ENCODE results near the gene APOBEC2. TPM values are rescaled to one million over a fixed set of nuclear protein-coding genes. Genes with fewer than 3 reads are reported as not detected.

The APOBEC2 gene
- total and polyA plus RNA-seq, 2 experiments from 2014 or later: not detected

DNA sequence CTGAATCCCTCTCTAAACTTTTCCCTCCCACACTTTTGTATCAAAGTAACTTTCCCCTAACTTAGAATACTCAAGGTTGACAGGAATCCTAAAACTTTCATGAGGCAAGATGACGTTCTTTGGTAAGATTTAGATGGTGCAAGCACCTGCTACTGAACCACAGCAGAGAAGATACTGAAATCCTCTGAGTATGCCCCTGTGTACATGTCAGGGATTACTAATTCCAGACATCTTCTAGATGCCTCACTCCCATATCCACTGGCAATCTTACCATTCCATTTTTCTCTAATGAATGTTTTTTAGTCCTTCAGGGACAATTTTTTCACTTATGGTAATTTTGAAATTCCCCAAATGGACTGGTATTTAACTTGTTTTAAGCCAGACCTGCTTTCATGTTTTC lies 9.1 kb downstream of the APOBEC2 start:
- no peak overlapping the region for H3K27ac ChIP-seq
- no peaks in the 10 kb centered on the region for H3K27me3 ChIP-seq (replicated peaks; ENCODE audit: insufficient read depth)
- H4K20me1 ChIP-seq (ENCODE audit: insufficient read depth): no peaks in the 10 kb centered on the region
- no peak overlapping the region for H3K9ac ChIP-seq
- no peaks in the 10 kb centered on the region for H3K36me3 ChIP-seq (ENCODE audit: low read depth)
- H3K9me2 ChIP-seq (ENCODE audit: insufficient read depth): no peaks in the 10 kb centered on the region
- no peak overlapping the region for H3K4me3 ChIP-seq
- H3F3A ChIP-seq (ENCODE audit: insufficient read depth): peaks cover 7% of the 10 kb centered on the region; the same call in 1 of the 2 replicates
- no peaks in the 10 kb centered on the region for H3K79me2 ChIP-seq (ENCODE audit: insufficient read depth)
- WGBS, 2 experiments (ENCODE audit: low coverage in 1 of 2, low lambda C conversion rate in 2 of 2, missing lambda C conversion rate in 2 of 2): 96 to 100% methylated on average over 1 of the region's 1 CpG
- H3K9me3 ChIP-seq (ENCODE audit: low read depth): no peaks in the 10 kb centered on the region
- TF ChIP-seq EZH2 (IDR thresholded peaks at IDR 0.05; ENCODE audit: insufficient read depth, poor library complexity, severe bottlenecking) (no peak), EZH2phosphoT487 (IDR thresholded peaks at IDR 0.05; ENCODE audit: insufficient read depth, low read depth) (no peak)
- no peak overlapping the region for H3K4me2 ChIP-seq (ENCODE audit: unreplicated experiment)
- no peak for DNase-seq
- in situ Hi-C loops (cut with MboI): no loop called here
- peaks cover 7% of the 10 kb centered on the region; the same call in 1 of the 2 replicates for H3K4me1 ChIP-seq (ENCODE audit: insufficient read depth)
- no peak overlapping the region for H2AFZ ChIP-seq

DNA sequence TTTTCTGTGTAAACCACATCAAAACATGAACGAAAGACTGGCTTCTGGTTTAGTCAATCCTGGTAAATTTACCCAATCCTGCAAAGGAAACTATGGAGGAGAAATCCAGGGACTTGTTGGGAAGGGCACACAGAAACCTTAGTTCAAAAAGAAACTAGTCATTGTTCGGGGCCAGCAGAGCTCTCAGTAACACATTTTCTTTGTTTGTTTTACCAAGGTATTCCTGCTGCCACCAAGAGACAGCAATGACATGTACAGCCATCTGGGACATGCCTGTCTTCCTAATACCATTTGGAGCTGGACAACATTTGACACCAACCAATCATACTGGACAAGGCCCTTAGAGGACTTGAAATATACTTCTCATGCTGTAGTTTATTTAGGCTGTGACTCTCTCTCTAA lies 10.9 kb downstream of the APOBEC2 start:
- H3F3A ChIP-seq (ENCODE audit: insufficient read depth): peaks cover 7% of the 10 kb centered on the region; the same call in 1 of the 2 replicates
- H3K9me2 ChIP-seq (ENCODE audit: insufficient read depth): no peaks in the 10 kb centered on the region
- no peaks in the 10 kb centered on the region for H3K27me3 ChIP-seq (replicated peaks; ENCODE audit: insufficient read depth)
- in situ Hi-C loops (cut with MboI): no loop called here
- no peak overlapping the region for H3K27ac ChIP-seq
- no peak overlapping the region for H2AFZ ChIP-seq
- 97 to 100% methylated on average over 2 of the region's 2 CpGs for WGBS, 2 experiments (ENCODE audit: low coverage in 1 of 2, low lambda C conversion rate in 2 of 2, missing lambda C conversion rate in 2 of 2)
- no peak overlapping the region for H3K9ac ChIP-seq
- no peak overlapping the region for H3K4me2 ChIP-seq (ENCODE audit: unreplicated experiment)
- no peaks in the 10 kb centered on the region for H3K36me3 ChIP-seq (ENCODE audit: low read depth)
- no peak overlapping the region for H3K4me3 ChIP-seq
- H3K79me2 ChIP-seq (ENCODE audit: insufficient read depth): no peaks in the 10 kb centered on the region
- H4K20me1 ChIP-seq (ENCODE audit: insufficient read depth): no peaks in the 10 kb centered on the region
- TF ChIP-seq EZH2 (IDR thresholded peaks at IDR 0.05; ENCODE audit: insufficient read depth, poor library complexity, severe bottlenecking): no peak
- TF ChIP-seq EZH2phosphoT487 (IDR thresholded peaks at IDR 0.05; ENCODE audit: insufficient read depth, low read depth): no peak
- H3K4me1 ChIP-seq (ENCODE audit: insufficient read depth): peaks cover 7% of the 10 kb centered on the region; the same call in 1 of the 2 replicates
- no peak for DNase-seq
- no peaks in the 10 kb centered on the region for H3K9me3 ChIP-seq (ENCODE audit: low read depth)

DNA sequence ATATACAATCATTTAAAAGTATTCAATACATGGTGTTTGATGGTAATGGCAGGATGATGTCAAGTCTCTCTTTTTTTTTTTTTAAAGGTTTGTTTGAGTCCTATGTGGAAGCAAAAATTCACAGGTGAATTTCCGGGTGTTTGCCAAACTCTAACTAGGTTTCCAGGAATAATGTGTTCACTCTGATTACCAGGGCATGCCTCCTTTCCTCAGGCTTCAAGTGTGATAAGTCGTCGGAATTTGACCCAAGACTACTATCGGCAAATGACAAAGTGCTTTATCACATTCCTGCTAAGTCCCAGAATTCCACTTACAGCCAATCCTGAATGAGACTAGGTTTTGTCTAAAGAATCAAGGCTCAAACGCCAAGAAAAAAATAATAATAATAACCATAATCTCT lies 11.8 kb downstream of the APOBEC2 start:
- 81 to 86% methylated on average over 5 of the region's 5 CpGs for WGBS, 2 experiments (ENCODE audit: low coverage in 1 of 2, low lambda C conversion rate in 2 of 2, missing lambda C conversion rate in 2 of 2)

DNA sequence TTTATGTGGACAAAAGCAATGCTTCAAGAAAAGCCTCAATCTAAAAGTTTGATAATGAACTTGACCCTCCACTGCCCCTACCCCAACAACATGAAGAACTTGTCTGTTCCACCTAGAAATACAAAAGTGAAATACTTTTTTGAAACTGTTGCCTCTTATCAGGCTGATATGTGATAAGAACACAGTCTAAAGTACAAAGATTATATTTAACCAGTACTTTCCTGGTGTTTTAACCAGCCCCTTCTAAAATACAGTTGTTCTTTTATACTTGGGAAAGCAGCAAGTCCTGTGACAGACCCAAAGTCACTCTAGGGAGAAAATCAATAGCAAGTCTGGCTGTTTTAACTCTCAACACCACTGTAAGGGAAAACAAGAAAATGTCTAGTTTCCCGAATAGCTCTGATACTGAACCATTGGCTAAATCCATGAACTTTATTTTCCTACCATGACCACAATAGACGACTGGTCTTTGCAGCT lies 12.6 kb downstream of the APOBEC2 start:
- Histone ChIP-seq H3K9me3 (ENCODE audit: low read depth) (no peaks in the 10 kb centered on the region), H3K27ac (no peak overlapping the region), H3F3A (ENCODE audit: insufficient read depth) (0 out of 2 replicates have a peak, but pooled peaks cover 3% of the 10 kb centered on the region), H3K36me3 (ENCODE audit: low read depth) (no peaks in the 10 kb centered on the region), H2AFZ (no peak overlapping the region), H3K4me2 (ENCODE audit: unreplicated experiment) (no peak overlapping the region), H3K9me2 (ENCODE audit: insufficient read depth) (no peaks in the 10 kb centered on the region), H3K27me3 (replicated peaks; ENCODE audit: insufficient read depth) (no peaks in the 10 kb centered on the region), H3K79me2 (ENCODE audit: insufficient read depth) (no peaks in the 10 kb centered on the region), H3K9ac (no peak overlapping the region), H4K20me1 (ENCODE audit: insufficient read depth) (no peaks in the 10 kb centered on the region), H3K4me3 (no peak overlapping the region), H3K4me1 (ENCODE audit: insufficient read depth) (peaks cover 3% of the 10 kb centered on the region)
- no peak for DNase-seq
- TF ChIP-seq EZH2phosphoT487 (IDR thresholded peaks at IDR 0.05; ENCODE audit: insufficient read depth, low read depth) (no peak), EZH2 (IDR thresholded peaks at IDR 0.05; ENCODE audit: insufficient read depth, poor library complexity, severe bottlenecking) (no peak)
- WGBS, 2 experiments (ENCODE audit: low coverage in 1 of 2, low lambda C conversion rate in 2 of 2, missing lambda C conversion rate in 2 of 2): 90 to 94% methylated on average over 2 of the region's 2 CpGs
- in situ Hi-C loops (cut with MboI): no loop called here

More for the DNA sequence above, 11.8 kb downstream of the APOBEC2 start:
- no peaks in the 10 kb centered on the region for H4K20me1 ChIP-seq (ENCODE audit: insufficient read depth)
- H3K4me1 ChIP-seq (ENCODE audit: insufficient read depth): peaks cover 2% of the 10 kb centered on the region; the same call in 1 of the 2 replicates
- H3K9ac ChIP-seq: no peak overlapping the region
- H3K27ac ChIP-seq: no peak overlapping the region
- no peaks in the 10 kb centered on the region for H3K27me3 ChIP-seq (replicated peaks; ENCODE audit: insufficient read depth)
- no peaks in the 10 kb centered on the region for H3K9me2 ChIP-seq (ENCODE audit: insufficient read depth)
- DNase-seq: no peak
- in situ Hi-C loops (cut with MboI): no loop called here
- H3F3A ChIP-seq (ENCODE audit: insufficient read depth): peaks cover 4% of the 10 kb centered on the region; the same call in 1 of the 2 replicates
- H3K79me2 ChIP-seq (ENCODE audit: insufficient read depth): no peaks in the 10 kb centered on the region
- TF ChIP-seq EZH2phosphoT487 (IDR thresholded peaks at IDR 0.05; ENCODE audit: insufficient read depth, low read depth) (no peak), EZH2 (IDR thresholded peaks at IDR 0.05; ENCODE audit: insufficient read depth, poor library complexity, severe bottlenecking) (no peak)
- H3K9me3 ChIP-seq (ENCODE audit: low read depth): no peaks in the 10 kb centered on the region
- no peaks in the 10 kb centered on the region for H3K36me3 ChIP-seq (ENCODE audit: low read depth)
- no peak overlapping the region for H3K4me3 ChIP-seq
- no peak overlapping the region for H2AFZ ChIP-seq
- H3K4me2 ChIP-seq (ENCODE audit: unreplicated experiment): no peak overlapping the region

All from GM23248 (cell line).